ENCODE measurements around the gene IL12RB1.

DNA sequence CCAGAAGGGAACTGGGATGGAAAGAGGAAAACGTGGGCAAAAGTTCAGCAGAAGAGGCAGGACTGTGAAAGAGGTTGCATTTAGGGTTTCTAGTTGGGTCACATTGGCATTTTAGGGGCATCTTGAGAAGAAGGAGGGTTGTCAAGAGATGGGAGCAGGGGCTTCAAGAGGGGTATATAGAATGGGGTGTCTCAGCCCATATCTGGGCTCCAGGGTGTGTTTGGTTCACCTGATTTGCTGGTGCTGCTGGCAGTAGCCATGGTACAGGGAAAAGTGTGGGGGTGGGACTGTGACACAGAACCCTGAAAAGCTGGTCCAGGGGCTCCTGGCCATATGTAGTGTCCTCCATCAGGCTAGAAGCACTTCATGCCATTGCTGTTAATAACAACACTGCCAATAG lies 33.4 kb upstream of the IL12RB1 start:
- TF ChIP-seq, protein P1, sequence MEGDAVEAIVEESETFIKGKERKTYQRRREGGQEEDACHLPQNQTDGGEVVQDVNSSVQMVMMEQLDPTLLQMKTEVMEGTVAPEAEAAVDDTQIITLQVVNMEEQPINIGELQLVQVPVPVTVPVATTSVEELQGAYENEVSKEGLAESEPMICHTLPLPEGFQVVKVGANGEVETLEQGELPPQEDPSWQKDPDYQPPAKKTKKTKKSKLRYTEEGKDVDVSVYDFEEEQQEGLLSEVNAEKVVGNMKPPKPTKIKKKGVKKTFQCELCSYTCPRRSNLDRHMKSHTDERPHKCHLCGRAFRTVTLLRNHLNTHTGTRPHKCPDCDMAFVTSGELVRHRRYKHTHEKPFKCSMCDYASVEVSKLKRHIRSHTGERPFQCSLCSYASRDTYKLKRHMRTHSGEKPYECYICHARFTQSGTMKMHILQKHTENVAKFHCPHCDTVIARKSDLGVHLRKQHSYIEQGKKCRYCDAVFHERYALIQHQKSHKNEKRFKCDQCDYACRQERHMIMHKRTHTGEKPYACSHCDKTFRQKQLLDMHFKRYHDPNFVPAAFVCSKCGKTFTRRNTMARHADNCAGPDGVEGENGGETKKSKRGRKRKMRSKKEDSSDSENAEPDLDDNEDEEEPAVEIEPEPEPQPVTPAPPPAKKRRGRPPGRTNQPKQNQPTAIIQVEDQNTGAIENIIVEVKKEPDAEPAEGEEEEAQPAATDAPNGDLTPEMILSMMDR (IDR thresholded peaks at IDR 0.05) = no peak
- no peak for TF ChIP-seq POLR2A (IDR thresholded peaks at IDR 0.05)

All from uterus (tissue), 2 donors.